Activated CD4-positive, alpha-beta T cell treated with anti-CD3 and anti-CD28 coated beads, Interleukin-2, amount 50 U/mL, for 1 hour (primary cell): Measurements from ENCODE around the gene IKZF3.
A peak's percentile ranks its signal among the peaks of the same experiment; 100 is the strongest.
"Not testable (repeated sequence)": the region's sequence is repeated elsewhere in the genome, so short reads cannot be mapped to it uniquely, and the experiment has no call there.

Source experiments
- DNase-seq: peaks from one replicate; pipeline ENCODE4 v3.0.0-alpha.2; 2020

Gene IKZF3

DNA sequence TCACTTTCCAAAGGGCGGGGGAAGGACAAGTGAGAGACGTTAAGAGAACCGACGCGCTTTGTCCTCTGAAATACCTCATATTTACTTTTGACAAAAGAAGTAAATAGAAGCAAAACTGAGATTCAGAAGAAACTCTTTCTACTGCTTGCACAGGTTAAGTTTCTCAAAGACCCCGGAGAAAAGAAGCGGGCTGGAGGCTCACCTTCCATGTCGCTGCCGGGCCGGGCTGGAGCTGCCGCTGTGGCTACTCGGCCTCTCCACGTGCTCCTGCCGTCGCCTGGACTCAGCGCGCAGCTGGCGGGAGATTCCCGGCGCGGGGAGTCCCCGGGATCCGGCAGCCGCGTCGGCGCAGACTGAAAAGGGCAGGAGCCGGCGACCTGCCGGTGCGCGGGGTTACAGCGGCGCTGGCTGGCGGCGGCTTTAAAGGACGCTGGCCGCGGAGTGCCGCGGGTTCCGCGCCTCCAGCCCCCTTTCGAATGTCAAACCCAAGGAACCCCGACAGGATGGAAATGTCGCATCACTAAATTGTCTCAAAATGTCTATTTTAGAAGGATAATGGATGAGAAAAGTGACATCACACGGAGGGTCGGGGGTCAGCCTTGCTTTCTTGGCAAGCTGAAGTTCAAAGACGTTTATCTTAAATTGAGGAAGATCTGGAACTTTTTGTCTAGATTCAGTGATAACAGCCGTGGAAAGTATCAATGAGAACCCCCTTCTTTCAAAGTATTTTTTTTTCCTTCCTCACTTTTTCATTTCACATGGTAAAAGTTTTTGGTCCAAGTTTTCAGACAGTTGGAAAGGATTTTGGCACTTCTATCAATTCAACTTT is at the start of gene IKZF3:
Gene IKZF3 (minus strand): TSS at position 395 of the 829 bp plus-strand sequence. CDS start 186 bp downstream, at position 209.
- DNase-seq, result peak; percentile 77

- no peak for DNase-seq
These were observed 44.8 kb upstream of the IKZF3 start for GRCh38 chr17:39908789-39909352.

- no peak for DNase-seq
These were observed 40.8 kb upstream of the IKZF3 start for GRCh38 chr17:39904990-39905288.

- DNase-seq, result no peak
These were observed 39.2 kb upstream of the IKZF3 start for GRCh38 chr17:39903158-39903884.

DNA sequence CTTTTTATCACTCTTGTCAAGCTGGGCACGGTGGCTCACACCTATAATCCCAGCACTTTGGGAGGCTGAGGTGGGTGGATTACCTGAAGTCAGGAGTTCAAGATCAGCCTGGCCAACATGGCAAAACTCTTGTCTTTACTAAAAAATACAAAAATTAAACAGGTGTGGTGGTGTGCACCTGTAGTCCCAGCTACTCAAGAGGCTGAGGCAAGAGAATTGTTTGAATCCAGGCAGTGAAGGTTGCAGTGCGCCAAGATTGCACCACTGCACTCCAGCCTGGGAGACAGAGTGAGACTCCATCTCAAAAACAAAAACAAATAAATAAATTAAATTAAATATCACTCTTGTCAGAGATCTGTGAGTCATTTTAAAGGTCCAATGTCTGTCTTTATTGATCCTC is 37.9 kb upstream of the IKZF3 start:
- not testable (repeated sequence) for DNase-seq

DNA sequence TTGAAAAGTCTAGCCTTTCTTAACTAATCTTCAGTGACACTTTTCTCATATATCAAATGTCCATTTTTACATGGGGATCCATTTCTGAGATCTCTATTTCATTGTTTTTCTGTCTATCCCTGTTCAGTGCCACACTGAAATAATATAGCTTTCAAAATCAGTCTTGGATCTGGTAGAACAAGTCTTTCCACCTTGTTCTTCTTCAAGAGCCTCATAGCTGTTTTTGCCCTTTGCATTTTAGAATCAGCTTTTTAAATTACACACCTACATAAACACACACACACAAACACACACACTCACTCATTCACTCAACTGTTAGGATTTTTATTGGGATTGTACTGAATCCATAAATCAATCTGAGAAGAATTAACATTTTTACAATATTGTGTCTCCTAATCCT is 35.1 kb upstream of the IKZF3 start:
- no peak for DNase-seq

- DNase-seq, result no peak
These were observed 34.0 kb upstream of the IKZF3 start for GRCh38 chr17:39898088-39898487.

DNA sequence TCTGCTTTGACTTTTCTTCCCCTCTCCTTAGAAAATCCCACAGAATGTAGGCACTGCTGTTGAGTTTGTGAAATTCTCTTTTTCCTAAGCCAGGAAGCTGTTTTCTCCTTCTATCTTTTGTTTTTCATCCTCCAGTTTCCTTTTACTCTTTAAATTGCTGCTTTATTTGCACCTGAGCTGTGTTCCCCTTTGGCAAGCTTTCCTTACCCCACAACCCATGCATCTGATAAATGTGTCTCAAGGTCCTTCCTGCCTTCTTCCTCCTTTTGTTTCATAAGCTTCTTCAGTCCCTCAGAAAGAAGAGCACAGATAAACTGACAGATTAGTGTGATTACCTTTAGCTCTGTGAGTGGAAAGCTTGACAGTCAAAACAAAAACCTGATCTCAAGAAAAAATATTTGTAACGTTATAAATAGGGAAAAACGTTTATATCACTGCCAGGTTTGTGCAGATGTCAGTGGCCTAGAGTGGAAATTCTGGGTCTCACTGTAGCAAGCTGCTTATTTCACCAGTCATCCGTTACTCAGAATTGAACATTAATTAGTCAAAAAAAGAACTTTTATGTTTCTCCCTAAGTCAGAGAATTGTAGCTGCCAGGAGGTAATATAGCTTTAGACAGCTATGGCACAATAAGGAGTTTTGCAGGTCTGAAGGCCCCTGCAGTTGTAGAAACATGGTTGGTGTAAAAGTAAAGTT is 30.7 kb upstream of the IKZF3 start:
- DNase-seq, result no peak

DNA sequence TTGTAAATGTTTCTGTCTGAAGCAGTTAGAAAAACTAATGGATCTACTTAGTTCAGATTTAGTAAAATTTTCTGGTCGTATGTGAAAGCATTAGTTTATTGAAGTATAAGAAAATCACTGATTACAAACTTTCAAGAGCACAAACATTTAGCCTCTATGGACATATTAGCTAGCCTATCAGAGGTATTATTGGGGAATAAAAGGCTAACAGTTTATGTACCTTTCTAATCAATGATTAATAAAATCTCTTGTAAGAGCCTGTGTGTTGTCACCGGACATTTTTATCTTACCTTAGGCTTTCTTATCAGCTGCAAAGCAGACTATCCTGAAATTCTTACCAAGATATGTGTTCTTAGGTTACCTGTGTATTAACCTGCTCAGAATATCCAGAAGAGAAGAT is 25.1 kb upstream of the IKZF3 start:
- no peak for DNase-seq

- DNase-seq, result no peak
These were observed 23.0 kb upstream of the IKZF3 start for GRCh38 chr17:39887078-39887477.

DNA sequence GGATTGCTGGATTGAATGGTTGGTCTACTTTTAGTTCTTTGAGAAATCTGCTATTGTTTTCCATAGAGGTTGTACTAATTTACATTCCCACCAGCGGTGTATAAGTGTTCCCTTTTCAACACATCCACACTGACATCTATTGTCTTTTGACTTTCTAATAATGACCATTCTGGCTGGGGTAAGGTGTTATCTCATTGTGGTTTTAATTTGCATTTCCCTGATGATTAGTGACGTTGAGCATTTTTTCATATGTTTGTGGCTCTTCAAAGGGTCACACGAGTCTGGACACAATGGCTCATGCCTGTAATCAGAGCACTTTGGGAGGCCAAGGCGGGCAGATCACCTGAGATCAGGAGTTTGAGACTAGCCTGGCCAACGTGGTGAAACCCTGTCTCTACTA is 22.0 kb upstream of the IKZF3 start:
- DNase-seq, result not testable (repeated sequence)

DNA sequence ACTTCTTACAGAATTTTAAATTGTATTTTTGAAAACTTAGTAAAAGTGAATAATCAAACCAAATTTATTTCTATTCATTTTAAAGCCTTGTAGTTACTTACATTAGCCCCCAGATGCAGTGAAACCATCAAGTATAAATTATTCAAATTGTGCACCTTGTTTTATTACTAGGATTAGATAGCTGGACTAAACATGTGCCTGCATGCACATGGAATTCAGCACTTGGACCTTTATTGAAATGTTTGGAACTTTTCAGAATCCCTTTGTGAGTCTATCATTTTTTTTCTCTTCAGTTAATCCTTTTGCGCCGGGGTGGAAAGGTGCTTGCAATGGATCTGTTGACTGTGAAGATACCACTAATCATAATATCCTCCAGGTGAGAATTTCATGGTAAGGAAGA is 8.6 kb upstream of the IKZF3 start:
- no peak for DNase-seq

DNA sequence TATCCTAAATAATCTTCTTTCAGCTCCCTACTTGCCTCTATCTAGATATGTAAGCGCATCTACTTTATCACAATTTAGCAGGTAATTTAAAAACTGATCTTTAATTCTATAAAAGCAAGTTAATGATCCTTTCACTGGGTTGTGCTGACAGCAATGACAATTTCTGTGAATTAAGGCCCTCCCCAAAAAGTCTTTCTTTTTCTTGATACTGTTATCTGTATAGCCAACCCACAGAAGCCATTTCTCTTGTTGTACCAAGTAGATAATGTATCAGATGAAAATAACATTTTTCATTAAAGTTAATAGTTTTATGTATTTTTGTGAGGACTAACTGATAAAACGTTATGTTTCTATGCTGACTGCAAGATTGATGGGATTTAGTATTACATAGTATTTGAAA is 7.7 kb upstream of the IKZF3 start:
- no peak for DNase-seq

- no peak for DNase-seq
These were observed 6.7 kb upstream of the IKZF3 start for GRCh38 chr17:39870776-39871175.

DNA sequence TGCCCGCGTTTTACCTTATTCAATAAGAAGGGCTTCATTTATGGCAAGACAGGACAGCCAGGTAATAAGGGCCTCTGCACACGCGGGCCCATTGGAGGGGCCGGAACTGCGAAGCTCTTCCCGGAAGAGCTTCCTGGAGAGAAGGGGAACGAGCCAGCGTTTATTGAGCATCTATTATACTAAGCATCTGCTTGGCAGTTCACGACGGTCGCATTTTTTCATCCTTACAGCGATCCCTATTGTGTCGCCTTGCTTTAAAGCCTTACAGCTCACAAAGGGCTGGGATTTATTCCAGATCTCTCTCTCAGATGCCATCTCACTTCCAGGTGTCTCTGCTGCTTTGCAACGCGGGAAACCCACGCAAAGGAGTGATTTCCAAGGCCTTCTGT is 4.4 kb upstream of the IKZF3 start:
- no peak for DNase-seq

DNA sequence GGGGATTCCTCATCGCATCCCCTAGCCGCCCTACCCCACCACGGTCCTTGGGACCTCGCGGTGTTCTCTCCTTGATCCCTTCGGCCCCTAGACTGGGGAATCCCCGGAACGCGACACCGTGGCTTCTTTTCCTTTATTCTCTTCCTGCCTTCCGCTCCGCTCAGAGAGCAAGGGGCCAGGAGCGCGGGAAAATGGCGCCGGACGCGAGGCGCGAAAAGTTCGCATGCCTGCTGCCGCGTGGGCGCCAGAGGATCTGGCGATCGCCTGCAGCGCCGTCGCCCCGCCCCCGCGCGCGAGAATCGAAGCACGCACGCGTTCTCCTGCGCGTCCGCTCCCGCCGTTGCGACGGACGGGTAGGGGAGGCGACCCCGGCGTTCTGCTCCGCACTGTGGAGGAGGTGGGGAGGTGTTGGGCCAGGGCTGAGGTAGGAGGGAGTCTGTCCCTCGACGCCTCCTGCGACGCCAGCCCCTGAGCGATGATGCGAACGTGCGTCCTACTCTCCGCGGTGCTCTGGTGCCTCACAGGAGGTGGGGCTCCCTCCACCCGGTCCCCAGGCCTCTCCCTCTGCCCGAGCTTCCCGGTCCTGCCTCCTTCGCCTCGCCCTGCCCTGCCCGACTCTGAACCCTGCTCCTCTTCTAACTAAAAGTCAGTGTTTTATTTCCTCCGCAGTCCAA is 3.9 kb upstream of the IKZF3 start, which contains the start of gene ZPBP2:
Gene ZPBP2 (plus strand): TSS at position 323 of the 674 bp plus-strand sequence. CDS start 153 bp downstream, at position 476.
- DNase-seq, result peak; percentile 43

- DNase-seq, result peak; percentile 53
These were observed 3.2 kb upstream of the IKZF3 start for GRCh38 chr17:39867084-39867879.

- DNase-seq, result no peak
These were observed 2.1 kb upstream of the IKZF3 start for GRCh38 chr17:39866013-39866730.

DNA sequence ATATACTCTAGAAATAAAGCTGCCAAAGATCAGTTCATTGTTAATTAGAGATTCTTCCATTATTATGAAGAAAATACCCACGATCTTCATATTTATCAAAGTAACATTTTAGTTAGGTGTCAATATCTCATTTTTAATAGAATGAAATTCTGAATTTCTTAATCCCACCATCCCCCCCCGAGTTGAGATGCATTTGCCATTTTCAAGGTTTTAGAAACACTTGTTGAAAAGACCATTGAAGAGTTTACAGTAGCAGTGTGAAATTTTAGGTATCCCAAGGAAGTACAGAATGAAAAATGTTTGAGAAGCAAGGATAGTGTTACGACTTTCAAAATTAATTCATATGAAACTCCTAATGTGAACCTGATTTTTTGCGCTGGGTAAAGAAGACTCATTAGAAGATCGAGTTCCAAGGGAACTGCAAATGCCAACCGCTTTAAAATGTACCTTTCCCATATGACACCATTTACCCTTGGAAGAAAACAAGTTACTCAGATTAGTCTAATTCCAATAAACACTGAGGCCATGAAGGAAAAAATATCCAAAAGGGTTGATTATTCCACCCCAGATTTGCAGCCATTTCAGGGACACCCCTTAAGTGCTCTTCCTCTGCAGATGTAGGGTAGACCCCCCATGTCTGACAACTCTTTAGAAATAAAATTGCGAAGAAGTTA is 731 bp downstream of the IKZF3 start:
- DNase-seq, result no peak

GRCh38 chr17:39861235-39861634 is 2.9 kb downstream of the IKZF3 start:
- no peak for DNase-seq
